ENCODE data around the gene CNTNAP2. TPM values are rescaled to one million over a fixed set of nuclear protein-coding genes. Genes with fewer than 3 reads are reported as not detected.
A peak's percentile ranks its signal among the peaks of the same experiment; 100 is the strongest.

The CNTNAP2 gene
- polyA plus RNA-seq, 1 experiment, result not detected

DNA sequence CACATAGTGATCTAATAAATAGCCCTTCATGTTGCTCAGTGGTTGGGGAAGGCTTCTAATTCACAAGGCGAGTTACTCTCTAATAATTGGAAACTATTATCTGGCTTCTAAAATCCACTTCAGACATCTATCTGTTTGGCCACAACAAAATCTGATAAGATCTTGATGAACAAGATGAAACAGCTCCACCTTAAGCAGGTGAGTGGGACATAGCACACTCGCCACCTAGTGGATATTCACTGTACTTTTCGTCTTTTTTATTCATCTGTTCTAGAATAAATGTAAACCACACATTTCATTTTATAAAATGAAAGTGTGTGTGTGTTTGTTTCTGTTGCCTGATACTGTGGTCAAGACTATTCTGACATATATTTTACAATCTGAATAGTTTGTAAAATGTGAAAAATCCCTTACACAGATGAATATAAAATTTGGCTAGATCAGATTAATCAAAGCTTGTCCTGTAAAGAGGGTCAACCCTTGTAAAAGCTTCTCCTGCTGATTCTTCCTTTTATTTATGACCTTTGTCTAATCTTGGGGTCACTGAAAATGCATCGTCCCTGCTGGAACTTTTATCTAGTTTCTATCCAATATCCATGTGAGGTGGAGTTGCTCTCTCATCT, 26.5 kb upstream of the CNTNAP2 start:
- H3K36me3 ChIP-seq (ENCODE audit: control insufficient read depth, insufficient read depth, low read length), result no peaks in the 10 kb centered on the region
- no peak for DNase-seq (ENCODE audit: low read depth)
- TF ChIP-seq CTCF (IDR thresholded peaks at IDR 0.05; ENCODE audit: insufficient read depth, low read depth, low read length), result peak; percentile 19; the same call in 1 of the 2 replicates
- no peaks in the 10 kb centered on the region for H3K27me3 ChIP-seq (ENCODE audit: control insufficient read depth, insufficient read depth, low read length)
- no peak overlapping the region for H3K4me3 ChIP-seq (ENCODE audit: low read depth, low read length)
- ChIA-PET CTCF (no interaction called here), POLR2A (no interaction called here)

DNA sequence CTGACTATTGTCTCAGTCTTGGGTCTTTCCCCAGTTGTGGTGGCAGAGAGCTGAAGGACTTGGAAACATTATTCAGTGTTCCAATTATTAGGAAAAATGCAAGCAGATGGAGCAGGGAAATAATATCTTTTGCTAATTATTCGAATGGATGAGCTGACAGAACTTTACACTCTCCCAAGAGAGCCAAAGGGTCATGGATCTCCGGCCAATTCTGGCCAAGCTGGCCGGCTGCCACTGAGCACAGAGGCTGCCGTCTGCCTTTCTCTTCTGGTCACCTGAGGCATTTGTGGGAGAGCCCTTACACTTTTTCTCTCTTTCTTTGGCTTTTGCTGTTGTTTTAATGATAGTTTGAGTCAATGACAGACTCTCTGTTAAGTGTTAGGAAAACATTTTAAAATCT, 22.2 kb upstream of the CNTNAP2 start:
- DNase-seq (ENCODE audit: low read depth), result no peak
- TF ChIP-seq CTCF (IDR thresholded peaks at IDR 0.05; ENCODE audit: insufficient read depth, low read depth, low read length), result no peak
- ChIA-PET CTCF (no interaction called here), POLR2A (no interaction called here)
- no peaks in the 10 kb centered on the region for H3K27me3 ChIP-seq (ENCODE audit: control insufficient read depth, insufficient read depth, low read length)
- H3K36me3 ChIP-seq (ENCODE audit: control insufficient read depth, insufficient read depth, low read length), result no peaks in the 10 kb centered on the region
- no peak overlapping the region for H3K4me3 ChIP-seq (ENCODE audit: low read depth, low read length)

DNA sequence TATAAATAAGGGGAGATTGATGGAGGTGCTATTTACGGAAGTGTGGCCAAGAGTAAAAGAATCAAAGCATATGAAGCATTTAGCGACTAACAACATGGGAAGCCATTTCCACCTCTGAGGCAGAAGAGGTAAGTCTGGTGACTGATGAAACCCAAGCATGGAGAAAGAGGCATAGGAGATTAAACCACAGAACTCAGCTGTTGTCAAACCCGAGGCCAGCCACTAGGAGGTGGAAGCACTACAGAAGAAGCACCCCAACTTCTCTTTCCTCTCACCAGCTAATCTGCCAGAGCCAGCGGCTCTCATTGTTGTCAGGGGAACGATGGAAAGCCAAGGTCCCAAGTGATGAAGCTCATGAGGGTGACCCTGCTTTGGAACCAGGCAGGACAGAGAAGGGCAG, 19.6 kb upstream of the CNTNAP2 start:
- no peak for DNase-seq (ENCODE audit: low read depth)
- CTCF ChIA-PET, result no interaction called here
- POLR2A ChIA-PET, result no interaction called here
- Histone ChIP-seq H3K27me3 (ENCODE audit: control insufficient read depth, insufficient read depth, low read length) (no peaks in the 10 kb centered on the region), H3K36me3 (ENCODE audit: control insufficient read depth, insufficient read depth, low read length) (no peaks in the 10 kb centered on the region), H3K4me3 (ENCODE audit: low read depth, low read length) (no peak overlapping the region)
- no peak for TF ChIP-seq CTCF (IDR thresholded peaks at IDR 0.05; ENCODE audit: insufficient read depth, low read depth, low read length)

- TF ChIP-seq CTCF (IDR thresholded peaks at IDR 0.05; ENCODE audit: insufficient read depth, low read depth, low read length), result no peak
- no peak for DNase-seq (ENCODE audit: low read depth)
- ChIA-PET POLR2A (no interaction called here), CTCF (no interaction called here)
- no peaks in the 10 kb centered on the region for H3K36me3 ChIP-seq (ENCODE audit: control insufficient read depth, insufficient read depth, low read length)
- no peak overlapping the region for H3K4me3 ChIP-seq (ENCODE audit: low read depth, low read length)
- no peaks in the 10 kb centered on the region for H3K27me3 ChIP-seq (ENCODE audit: control insufficient read depth, insufficient read depth, low read length)
Measured at GRCh38 chr7:146106319-146106718, 10.3 kb upstream of the CNTNAP2 start.

DNA sequence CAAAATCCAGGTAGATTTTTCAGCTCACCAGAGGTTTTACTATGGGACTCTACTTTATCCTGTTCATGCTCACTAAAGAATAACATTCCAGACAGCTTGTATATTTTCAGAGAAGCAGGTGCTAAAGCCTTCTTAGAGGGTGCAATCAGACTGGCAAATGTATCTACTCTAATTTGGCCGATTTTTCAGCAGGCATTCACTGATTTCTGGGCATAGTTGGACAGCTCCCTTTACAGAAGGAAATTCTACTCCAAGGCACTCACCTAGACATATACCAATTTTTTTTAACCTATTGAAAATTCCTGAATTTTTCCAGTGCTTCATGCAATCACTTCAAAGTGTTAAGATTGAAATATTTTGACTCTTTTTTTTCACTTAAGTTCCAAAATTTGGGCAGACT, 3.8 kb upstream of the CNTNAP2 start:
- no peak for DNase-seq (ENCODE audit: low read depth)
- CTCF ChIA-PET, result no interaction called here

More for the DNA sequence above, 3.8 kb upstream of the CNTNAP2 start:
- POLR2A ChIA-PET, result no interaction called here
- H3K4me3 ChIP-seq (ENCODE audit: low read depth, low read length), result no peak overlapping the region
- no peaks in the 10 kb centered on the region for H3K27me3 ChIP-seq (ENCODE audit: control insufficient read depth, insufficient read depth, low read length)
- no peaks in the 10 kb centered on the region for H3K36me3 ChIP-seq (ENCODE audit: control insufficient read depth, insufficient read depth, low read length)
- no peak for TF ChIP-seq CTCF (IDR thresholded peaks at IDR 0.05; ENCODE audit: insufficient read depth, low read depth, low read length)

Measured in BJ (cell line).